H1 (cell line): ENCODE data around the gene SPAG17. TPM values are rescaled to one million over a fixed set of nuclear protein-coding genes. Genes with fewer than 3 reads are reported as not detected.

ENCODE experiments used
- ATF2 ChIP-seq: IDR thresholded peaks from 2 replicates; pipeline ENCODE4 v1.6.1; 2012; ENCODE audit warnings: low read length, inconsistent platforms
- CTCF ChIP-seq, 3 experiments: IDR thresholded peaks; 1 replicate in 2 of 3; 2 replicates in 1 of 3; pipeline versions ENCODE4 v1.5.1 to v1.6.1; 2011; ENCODE audit warnings: low read length in 3 of 3, mild to moderate bottlenecking in 3 of 3, inconsistent platforms in 2 of 3, low read depth in 1 of 3, moderate library complexity in 1 of 3; ENCODE audit not compliant: insufficient read depth in 1 of 3; ENCODE audit errors: control extremely low read depth in 1 of 3
- HDAC6 ChIP-seq: IDR thresholded peaks from one replicate; pipeline ENCODE4 v1.7.1; 2012; ENCODE audit warnings: low read depth, mild to moderate bottlenecking, inconsistent platforms, low read length, moderate library complexity
- JUN ChIP-seq: IDR thresholded peaks from 2 replicates; pipeline ENCODE4 v1.6.1; 2011; ENCODE audit warnings: low read depth, mild to moderate bottlenecking, improper control_type of control experiment, low read length
- TBP ChIP-seq: IDR thresholded peaks from 2 replicates; pipeline ENCODE4 v1.6.1; 2011; ENCODE audit warnings: low read depth, low read length, improper control_type of control experiment
- YY1 ChIP-seq: IDR thresholded peaks from 2 replicates; pipeline ENCODE4 v1.6.1; 2011; ENCODE audit warnings: low read depth, mild to moderate bottlenecking, low read length
- polyA plus RNA-seq, 7 experiments: library from polyadenylated mRNA; depleted of rRNA in 3 of 7; stranded (reverse) in 5 of 7; unstranded in 2 of 7; fragments of >200 nt in 5 of 7; fragments of 200-250 nt in 2 of 7; gene quantifications; 1 replicate in 5 of 7; 2 replicates in 1 of 7; 4 replicates in 1 of 7; pipeline versions ENCODE4 v1.2.1 to v1.2.3, GENCODE V29; 2011 to 2013; ENCODE audit warnings: missing spikeins in 2 of 7, mixed read lengths in 2 of 7
- total RNA-seq: library from RNA; stranded (reverse); fragmentation: NEBNext Ultra II Directional; extraction: Animal tissue kit (Norgen Biotek cat#: 25700); gene quantifications from 2 replicates; pipeline ENCODE4 v1.2.1, GENCODE V29; 2021
- TF ChIP-seq, protein P1 (sequence below): IDR thresholded peaks from 2 replicates; pipeline ENCODE4 v1.6.1; 2012; ENCODE audit warnings: inconsistent platforms

SPAG17 gene
- total and polyA plus RNA-seq, 2 of the 8 experiments (the other 6 are each of a cell fraction or from before 2014, with no cell fraction given): 0.56 to 0.62 TPM

- TF ChIP-seq CTCF (IDR thresholded peaks at IDR 0.05; ENCODE audit: control extremely low read depth in 1 of 3, insufficient read depth in 1 of 3, low read depth in 1 of 3, low read length in 3 of 3) (no peak), ATF2 (no peak), YY1 (no peak), HDAC6 (no peak), TBP (no peak), JUN (no peak)
- TF ChIP-seq, protein P1, sequence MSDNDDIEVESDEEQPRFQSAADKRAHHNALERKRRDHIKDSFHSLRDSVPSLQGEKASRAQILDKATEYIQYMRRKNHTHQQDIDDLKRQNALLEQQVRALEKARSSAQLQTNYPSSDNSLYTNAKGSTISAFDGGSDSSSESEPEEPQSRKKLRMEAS: no peak
Observed at GRCh38 chr1:118204105-118204504, 19.1 kb upstream of the SPAG17 start (continued).
